Nephron progenitor cell (in vitro differentiated cells): ENCODE data around the gene UFSP1.
"Not testable (repeated sequence)": the region's sequence is repeated elsewhere in the genome, so short reads cannot be mapped to it uniquely, and the experiment has no call there.

Experiments
- DNase-seq: peaks from one replicate; pipeline ENCODE4 v3.0.0; 2021
- H3K27ac Mint-ChIP-seq: 2 replicates; pipeline ENCODE4 v1.8.0; 2021; ENCODE audit warnings: mild to moderate bottlenecking, moderate library complexity, mixed read lengths
- H3K27me3 Mint-ChIP-seq: 2 replicates; pipeline ENCODE4 v1.8.0; 2021; ENCODE audit warnings: mild to moderate bottlenecking, low read depth, mixed read lengths; ENCODE audit not compliant: poor library complexity
- H3K36me3 Mint-ChIP-seq: 2 replicates; pipeline ENCODE4 v1.8.0; 2021; ENCODE audit warnings: low read depth, mixed read lengths
- H3K4me1 Mint-ChIP-seq: 2 replicates; pipeline ENCODE4 v1.8.0; 2021; ENCODE audit warnings: mixed read lengths
- H3K4me3 Mint-ChIP-seq: 2 replicates; pipeline ENCODE4 v1.8.0; 2021; ENCODE audit warnings: mild to moderate bottlenecking, moderate library complexity, mixed read lengths
- H3K9me3 Mint-ChIP-seq: 2 replicates; pipeline ENCODE4 v1.8.0; 2021; ENCODE audit warnings: mild to moderate bottlenecking, moderate library complexity, mixed read lengths
- CTCF ChIP-seq: fragments of 200-600 bp; sonication (generic); IDR thresholded peaks from 2 replicates; pipeline ENCODE4 v1.5.0; 2021; ENCODE audit warnings: antibody characterized with exemption

Gene UFSP1

GRCh38 chr7:100914879-100915447, 25.4 kb upstream of the UFSP1 start:
- Mint-ChIP-seq H3K36me3 (no peaks in the 10 kb centered on the region), H3K27ac (no peak overlapping the region), H3K4me1 (no peaks in the 10 kb centered on the region), H3K9me3 (no peaks in the 10 kb centered on the region), H3K27me3 (peaks cover 13% of the 10 kb centered on the region), H3K4me3 (no peak overlapping the region)
- TF ChIP-seq CTCF = no peak
- DNase-seq = no peak

GRCh38 chr7:100914208-100914878, 24.8 kb upstream of the UFSP1 start:
- H3K36me3 Mint-ChIP-seq = no peaks in the 10 kb centered on the region
- H3K4me3 Mint-ChIP-seq = no peak overlapping the region

GRCh38 chr7:100911484-100911883, 22.0 kb upstream of the UFSP1 start:
- no peak for DNase-seq
- Mint-ChIP-seq H3K4me3 (no peak overlapping the region), H3K4me1 (no peaks in the 10 kb centered on the region), H3K27me3 (peaks cover 11% of the 10 kb centered on the region), H3K9me3 (peaks cover 6% of the 10 kb centered on the region), H3K27ac (no peak overlapping the region), H3K36me3 (no peaks in the 10 kb centered on the region)
- TF ChIP-seq CTCF = no peak

More at GRCh38 chr7:100914208-100914878, 24.8 kb upstream of the UFSP1 start:
- Mint-ChIP-seq H3K4me1 (no peaks in the 10 kb centered on the region), H3K9me3 (no peaks in the 10 kb centered on the region), H3K27me3 (peaks cover 8% of the 10 kb centered on the region), H3K27ac (no peak overlapping the region)
- DNase-seq = no peak
- TF ChIP-seq CTCF = no peak

- H3K4me3 Mint-ChIP-seq, DNase-seq, H3K27ac Mint-ChIP-seq, H3K9me3 Mint-ChIP-seq, H3K4me1 Mint-ChIP-seq, H3K36me3 Mint-ChIP-seq: not testable (repeated sequence)
- H3K27me3 Mint-ChIP-seq = peaks cover 11% of the 10 kb centered on the region
These were observed 20.9 kb upstream of the UFSP1 start for GRCh38 chr7:100910443-100910842.

GRCh38 chr7:100908512-100908911, 19.0 kb upstream of the UFSP1 start:
- H3K4me1 Mint-ChIP-seq = no peaks in the 10 kb centered on the region
- H3K27me3 Mint-ChIP-seq = peaks cover 11% of the 10 kb centered on the region
- no peak for TF ChIP-seq CTCF
- H3K27ac Mint-ChIP-seq = no peak overlapping the region
- H3K9me3 Mint-ChIP-seq = peaks cover 6% of the 10 kb centered on the region
- H3K36me3 Mint-ChIP-seq = no peaks in the 10 kb centered on the region
- no peak overlapping the region for H3K4me3 Mint-ChIP-seq
- no peak for DNase-seq

GRCh38 chr7:100902638-100903037, 13.1 kb upstream of the UFSP1 start:
- TF ChIP-seq CTCF = no peak
- no peak for DNase-seq
- no peak overlapping the region for H3K4me3 Mint-ChIP-seq
- H3K36me3 Mint-ChIP-seq = no peaks in the 10 kb centered on the region
- H3K27me3 Mint-ChIP-seq = peaks cover 37% of the 10 kb centered on the region
- H3K27ac Mint-ChIP-seq = no peak overlapping the region
- H3K4me1 Mint-ChIP-seq = no peaks in the 10 kb centered on the region
- no peaks in the 10 kb centered on the region for H3K9me3 Mint-ChIP-seq
